ENCODE measurements around the gene SYCE3.

Gene SYCE3

DNA sequence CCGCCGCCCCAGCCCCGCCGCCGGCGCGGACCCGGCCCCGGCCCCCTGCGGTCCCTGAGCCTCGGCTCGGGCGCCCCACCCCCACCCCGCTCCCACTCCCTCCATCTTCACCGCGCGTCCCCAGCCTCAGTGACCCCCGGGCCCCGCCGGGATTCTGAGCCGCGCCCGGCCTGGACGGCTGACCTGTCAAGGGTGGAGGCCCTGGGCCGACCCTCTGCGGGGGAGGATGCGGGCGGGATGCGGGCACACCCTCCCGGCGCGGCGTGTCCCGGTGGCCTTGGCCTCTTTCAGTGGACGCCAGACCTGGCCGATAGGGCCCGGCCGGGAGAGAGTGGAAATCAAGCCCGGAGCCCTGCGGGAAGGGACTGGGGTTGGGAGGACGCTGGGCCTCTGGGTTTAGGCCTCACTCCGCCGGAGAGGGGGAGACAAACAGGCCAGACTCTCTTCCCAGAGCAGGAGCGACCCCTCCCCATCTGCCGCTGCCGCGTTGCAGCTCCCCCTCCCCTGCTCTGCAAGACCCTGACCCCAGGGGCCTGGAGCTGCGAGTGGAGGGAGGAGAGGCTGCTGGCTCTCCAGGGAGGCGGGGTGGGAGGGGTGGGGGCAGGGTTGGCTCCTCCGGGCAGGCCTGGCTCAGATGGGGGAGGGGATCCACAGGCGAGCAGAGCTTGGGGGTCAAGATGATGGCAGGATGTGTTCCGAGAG lies 38.4 kb upstream of the SYCE3 start:
- no peak for DNase-seq

DNA sequence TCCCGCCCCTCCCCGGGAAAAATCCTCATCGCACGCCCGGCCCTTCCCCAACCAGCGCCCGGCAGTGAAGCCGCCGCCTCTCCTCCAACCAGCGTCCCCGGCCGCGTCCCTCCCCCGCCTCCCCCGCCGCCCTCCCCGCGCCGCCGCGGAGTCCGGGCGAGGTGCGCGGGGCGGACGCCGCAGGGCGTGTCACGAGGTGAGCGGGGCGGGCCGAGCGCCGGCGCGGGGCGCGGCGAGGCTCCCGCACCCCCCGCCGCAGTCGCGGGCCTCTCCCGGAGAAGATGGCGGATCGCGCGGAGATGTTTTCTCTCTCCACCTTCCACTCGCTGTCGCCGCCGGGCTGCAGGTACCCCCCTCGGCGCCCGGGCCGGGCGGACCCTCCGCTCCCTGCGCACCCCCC lies 37.8 kb upstream of the SYCE3 start, which contains the start of gene MAPK8IP2:
TSS of gene MAPK8IP2 (plus strand) at position 256 of the 400 bp plus-strand sequence. CDS start at position 282, 26 bp downstream.
- peak in 4 of 56 donors; percentile 22 to 51 (median 35) for DNase-seq

GRCh38 chr22:50599816-50600455 lies 37.2 kb upstream of the SYCE3 start:
- peak in 12 of 56 donors; percentile 21 to 50 (median 32) for DNase-seq

DNA sequence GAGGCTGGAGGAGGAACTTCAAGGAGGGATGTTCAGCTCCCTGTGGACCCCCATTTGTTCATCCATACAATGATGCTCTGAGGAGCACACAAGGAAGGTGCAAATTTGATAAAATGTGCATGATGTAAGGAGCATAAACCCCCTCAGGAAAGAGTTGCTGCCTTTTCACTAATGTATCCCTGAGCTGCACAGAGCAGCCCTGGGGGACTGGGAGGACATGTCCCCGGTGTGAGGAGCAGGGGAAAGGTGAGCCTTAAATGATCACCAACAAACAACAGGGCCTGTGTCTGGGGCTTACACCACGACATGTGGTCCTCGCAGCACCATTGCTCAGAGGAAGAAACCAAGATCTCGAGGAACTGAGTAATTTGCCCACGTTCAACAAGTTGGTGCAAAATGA lies 34.4 kb upstream of the SYCE3 start:
- no peak for DNase-seq

GRCh38 chr22:50595189-50595588 lies 32.5 kb upstream of the SYCE3 start:
- no peak for DNase-seq

- DNase-seq, result no peak
These were observed 24.7 kb upstream of the SYCE3 start for GRCh38 chr22:50587407-50587806.

DNA sequence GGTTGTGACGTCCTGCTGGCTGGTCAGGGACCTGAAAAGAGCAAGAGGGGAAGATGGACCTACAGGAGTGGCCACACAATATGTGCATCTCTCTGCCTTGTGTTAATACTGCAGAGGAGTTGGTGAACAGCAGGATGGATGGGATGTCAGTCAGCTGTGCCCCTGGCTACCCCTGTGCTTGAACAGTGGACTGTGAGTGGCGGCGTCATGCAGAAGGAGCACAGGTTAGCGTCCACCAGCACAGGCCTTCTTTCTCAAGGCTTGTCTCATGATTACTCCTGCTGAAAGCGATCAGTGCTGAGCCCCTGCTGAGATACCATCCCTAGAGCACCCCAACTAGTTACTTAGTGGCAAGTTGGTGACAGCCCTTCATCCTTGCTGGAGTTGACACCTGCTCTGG lies 23.7 kb upstream of the SYCE3 start:
- no peak for DNase-seq

DNA sequence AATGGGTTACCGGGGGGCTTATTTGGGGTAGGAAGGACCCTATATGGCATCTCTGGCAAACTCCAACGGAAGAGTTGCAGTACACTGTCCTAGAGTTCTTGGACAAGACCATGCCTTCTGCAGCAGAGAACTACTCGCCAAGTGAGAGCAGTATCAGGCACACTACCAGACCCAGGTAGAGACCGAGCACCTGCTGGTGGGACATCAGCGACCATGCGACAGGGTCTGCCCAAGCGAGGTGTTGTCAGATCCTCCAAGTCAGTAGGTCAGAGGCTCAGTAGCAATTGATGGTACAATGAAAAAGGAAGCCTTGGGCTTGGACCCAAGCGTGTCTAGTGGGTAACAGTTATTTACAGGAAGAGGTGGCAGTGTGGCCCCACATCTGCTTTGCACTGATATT lies 23.1 kb upstream of the SYCE3 start:
- no peak for DNase-seq

GRCh38 chr22:50585238-50585637 lies 22.5 kb upstream of the SYCE3 start:
- no peak for DNase-seq

- no peak for DNase-seq
These were observed 21.7 kb upstream of the SYCE3 start for GRCh38 chr22:50584106-50585096.

DNA sequence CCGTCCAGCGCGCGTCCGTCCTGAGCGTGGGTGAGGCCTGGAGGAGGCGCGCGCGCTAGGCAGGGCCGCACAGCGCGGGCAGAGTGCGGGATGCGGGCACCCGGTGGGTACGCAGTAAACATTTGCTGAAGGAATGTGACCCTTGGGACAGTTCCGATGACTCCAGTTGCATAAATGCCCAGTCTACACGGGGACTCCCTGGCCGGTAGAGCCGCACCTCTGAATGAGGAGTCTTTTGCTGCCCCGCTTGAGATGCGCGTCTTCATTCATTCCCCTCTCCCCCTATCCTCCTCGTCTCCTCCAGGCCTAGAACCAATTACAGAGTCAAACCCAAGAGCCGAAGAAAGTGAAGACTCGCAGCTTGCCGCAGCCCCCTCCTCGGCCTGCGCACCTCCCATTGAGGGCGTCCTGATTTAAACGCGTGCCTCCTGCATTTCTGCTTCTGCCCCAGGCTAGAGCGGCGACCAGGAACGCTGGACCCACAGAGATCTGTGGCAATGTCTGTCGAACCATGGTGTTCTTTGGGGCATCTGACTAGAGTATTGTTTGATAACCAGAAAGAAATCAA lies 20.7 kb upstream of the SYCE3 start:
- DNase-seq, result no peak

DNA sequence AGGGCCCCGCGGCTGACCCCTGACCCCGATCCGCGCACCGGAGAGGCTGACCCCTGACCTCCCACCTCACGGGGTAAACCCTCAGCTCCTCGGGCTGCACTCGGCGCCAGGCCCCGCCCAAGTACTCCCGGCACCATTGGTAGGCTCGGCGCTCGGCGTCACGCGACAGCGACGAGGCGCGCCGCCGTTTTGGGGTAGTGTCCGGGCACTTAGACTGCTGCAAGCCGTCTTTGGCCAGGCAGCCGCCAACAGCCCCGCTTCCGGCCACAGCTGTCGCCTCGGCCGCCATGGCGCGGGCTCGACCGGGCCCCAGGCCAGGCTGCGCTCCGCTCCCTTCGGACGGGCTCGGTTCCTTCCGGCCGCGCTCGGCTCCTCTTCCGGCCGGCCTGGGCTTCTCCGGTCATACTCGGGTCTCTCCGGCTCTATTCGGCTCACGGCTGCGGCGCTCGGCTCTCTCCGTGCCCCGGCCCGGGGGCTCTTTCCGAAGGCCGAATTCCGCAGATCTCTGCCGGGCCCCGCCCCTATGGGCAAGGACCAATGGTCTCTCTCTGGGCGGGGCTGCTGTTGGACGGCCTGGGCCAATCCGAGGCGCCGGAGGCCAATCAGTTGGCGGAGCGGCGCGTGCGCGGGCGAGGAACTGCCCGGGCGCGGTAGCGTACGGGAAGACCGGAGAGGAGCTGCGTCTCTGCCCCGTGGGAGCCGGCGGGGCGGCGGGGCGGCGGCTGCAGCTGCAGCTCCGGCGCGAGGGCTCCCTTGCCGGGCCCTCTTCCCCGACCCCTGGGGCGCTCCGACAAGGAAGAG lies 20.0 kb upstream of the SYCE3 start, which contains the start of gene CHKB:
TSS of gene CHKB (minus strand) at position 357 of the 801 bp plus-strand sequence. CDS start at position 289, 68 bp downstream.
- DNase-seq, result peak; percentile 84 to 99 (median 97)

- peak in 2 of 56 donors; percentile 43 to 58 for DNase-seq
These were observed 19.3 kb upstream of the SYCE3 start for GRCh38 chr22:50581950-50582492.

DNA sequence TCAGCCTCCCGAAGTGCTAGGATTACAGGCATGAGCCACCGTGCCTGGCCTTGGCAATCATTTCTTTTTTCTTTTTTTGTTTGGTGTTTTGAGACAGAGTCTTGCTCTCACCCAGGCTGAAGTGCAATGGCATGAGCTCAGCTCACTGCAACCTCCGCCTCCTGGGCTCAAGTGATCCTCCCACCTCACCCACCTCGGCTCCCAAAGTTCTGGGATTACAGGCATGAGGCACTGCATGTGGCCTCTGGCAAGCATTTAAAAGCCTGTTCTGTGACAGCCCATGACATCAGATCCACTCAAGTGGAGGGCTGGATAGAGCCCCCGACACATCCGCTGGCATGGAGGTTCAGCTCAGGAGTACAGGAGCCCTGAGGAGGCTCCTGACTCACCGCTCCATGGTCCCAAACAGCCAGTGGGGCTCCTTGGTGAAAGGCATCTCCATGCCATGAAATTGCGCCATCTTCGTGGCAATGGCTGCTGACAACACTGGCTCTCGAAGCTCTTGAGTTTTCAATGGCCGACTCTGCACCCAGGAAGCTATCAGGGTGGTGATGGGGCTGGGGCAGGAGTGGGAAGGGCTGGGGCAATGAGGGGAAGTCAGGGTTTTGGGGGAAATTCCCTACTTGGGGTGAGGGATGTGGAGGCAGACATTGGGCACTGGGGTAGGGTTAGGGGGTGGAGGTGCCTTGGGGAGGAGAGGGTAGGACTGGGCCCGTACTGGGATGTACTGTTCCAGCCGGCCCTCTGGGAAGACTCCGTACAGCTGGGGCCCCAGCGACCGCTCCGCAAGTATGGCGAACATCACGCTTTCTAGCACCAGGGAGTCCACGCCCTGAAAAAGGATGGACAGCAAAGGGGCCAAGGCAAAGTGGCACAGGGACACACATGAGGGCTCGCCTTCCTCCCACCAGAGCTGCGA lies 18.6 kb upstream of the SYCE3 start:
- no peak for DNase-seq

GRCh38 chr22:50579752-50580151 lies 17.0 kb upstream of the SYCE3 start:
- no peak for DNase-seq

DNA sequence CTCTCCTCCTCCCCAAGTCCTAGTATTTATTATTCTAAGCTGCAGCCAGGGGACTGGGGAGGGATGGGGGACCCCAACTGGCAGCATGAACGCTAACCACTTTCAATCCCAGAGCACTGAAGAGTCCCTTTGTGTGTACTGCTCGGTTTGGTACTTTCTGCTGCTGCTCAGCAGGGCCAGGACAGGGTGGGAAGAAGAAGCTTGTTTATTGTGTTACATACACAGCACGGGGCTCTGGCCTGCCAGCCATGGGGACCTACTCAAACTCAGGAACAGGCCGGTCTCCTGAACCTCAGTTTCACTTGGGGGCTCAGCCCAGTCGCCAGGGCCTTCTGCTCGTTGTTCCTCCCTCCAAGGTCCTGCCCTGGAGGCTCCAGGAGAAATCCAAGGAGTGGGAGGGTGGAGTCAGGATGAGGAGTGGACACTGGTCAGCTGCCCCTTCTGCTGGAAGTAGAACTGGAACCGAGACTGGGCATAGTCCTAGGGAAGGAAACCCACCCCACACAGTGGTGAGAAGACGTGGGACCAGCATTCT lies 16.1 kb upstream of the SYCE3 start:
- no peak for DNase-seq

GRCh38 chr22:50577987-50578775 lies 15.5 kb upstream of the SYCE3 start, which contains the start of gene CPT1B:
CPT1B (minus strand) TSS chr22:50578427; CDS start chr22:50577915, 512 bp downstream.
- no peak for DNase-seq

DNA sequence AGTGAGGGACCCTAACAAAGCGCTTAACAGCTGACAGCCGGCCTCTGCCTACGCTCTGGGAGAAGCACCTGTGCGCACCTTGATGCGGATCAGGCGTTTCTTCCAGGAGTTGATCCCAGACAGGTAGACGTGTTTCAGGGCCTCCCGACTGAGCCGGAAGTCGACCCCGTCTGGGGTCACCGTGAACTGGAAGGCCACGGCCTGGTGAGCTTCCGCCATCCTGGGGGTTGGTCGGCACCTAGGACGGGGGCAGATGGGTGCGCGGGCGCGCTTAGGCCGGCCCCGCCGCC lies 14.9 kb upstream of the SYCE3 start:
- DNase-seq, result no peak
